Activated CD4-positive, CD25-positive, alpha-beta regulatory T cell treated with anti-CD3 and anti-CD28 coated beads, Interleukin-2, amount 50 U/mL, for 72 hours (primary cell): Measurements from ENCODE around the gene USP47.
"Not testable (repeated sequence)": the region's sequence is repeated elsewhere in the genome, so short reads cannot be mapped to it uniquely, and the experiment has no call there.

Experiments
- DNase-seq: peaks from one replicate; pipeline ENCODE4 v3.0.0; 2021

USP47 gene

DNA sequence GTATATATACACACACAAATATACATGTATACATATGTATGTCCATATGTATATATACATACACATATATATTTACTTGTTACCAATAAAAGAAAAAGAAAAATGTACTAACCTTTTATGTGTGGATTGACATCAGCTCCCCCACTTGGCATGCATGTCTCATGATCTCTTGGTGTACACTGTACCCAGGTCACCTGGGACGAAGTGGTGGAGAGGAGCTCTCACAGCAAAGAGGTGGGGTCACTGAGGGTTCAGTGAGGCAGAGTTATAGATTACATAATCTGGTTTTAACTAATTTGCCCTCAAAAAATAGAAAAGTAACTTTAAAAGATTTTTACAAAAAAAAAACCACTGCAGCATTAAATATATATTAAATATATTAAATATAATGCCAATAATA, 15.5 kb upstream of the USP47 start:
- DNase-seq: no peak

DNA sequence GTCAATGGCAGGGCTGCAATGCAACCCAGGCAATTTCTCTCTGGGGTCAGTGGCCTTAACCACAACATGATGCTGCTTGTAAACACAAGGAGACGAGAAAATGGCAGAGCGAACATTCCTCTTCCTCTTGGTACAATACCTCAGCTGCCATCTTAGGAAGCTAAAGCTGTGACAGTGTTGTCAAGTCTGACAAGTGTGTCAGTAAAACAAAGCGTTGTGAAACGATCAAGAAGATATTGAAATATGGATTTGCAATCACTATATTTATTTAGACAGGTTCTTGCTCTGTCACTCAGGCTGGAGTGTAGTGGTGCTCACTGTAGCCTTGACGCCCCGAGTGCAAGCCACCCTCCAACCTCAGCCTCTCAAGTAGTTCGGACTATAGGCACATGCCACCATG, 14.5 kb upstream of the USP47 start:
- no peak for DNase-seq

DNA sequence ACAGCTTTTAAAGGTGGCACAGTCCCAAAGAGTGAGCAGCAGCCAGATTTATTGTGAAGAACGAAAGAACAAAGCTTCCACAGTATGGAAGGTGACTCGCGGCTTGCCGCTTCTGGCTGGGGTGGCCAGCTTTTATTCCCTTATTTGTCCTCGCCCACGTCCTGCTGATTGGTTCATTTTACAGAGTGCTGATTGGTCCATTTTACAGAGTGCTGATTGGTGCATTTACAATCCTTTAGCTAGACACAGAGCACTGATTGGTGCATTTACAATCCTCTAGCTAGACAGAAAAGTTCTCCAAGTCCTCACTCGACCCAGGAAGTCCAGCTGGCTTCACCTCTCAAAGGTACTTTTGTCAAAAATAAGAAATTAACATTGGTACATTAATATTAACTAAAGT, 10.4 kb upstream of the USP47 start:
- DNase-seq: not testable (repeated sequence)

DNA sequence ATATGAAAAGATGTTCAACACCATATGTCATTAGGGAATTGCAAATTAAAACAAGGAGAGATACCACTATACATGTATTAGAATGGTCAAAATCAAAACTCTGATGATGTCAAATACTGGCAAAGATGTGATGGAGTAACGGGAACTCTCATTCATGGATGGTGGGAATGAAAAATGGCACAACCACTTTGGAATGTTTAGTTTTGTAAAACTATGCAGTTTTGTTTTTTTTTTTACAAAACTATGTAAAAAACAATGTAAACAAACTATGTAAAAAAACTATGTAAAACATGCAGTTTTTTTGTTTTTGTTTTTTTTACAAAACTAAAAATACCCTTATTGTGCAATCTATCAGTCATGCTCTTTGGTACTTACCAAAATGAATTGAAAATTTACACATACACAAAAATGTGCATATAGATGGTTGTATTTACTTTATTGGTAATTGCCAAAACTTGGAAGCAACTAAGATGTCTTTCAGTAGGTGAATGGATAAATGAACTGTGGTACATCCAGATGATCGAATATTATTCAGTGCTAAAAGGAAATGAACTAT, 5.0 kb upstream of the USP47 start:
- DNase-seq: no peak

DNA sequence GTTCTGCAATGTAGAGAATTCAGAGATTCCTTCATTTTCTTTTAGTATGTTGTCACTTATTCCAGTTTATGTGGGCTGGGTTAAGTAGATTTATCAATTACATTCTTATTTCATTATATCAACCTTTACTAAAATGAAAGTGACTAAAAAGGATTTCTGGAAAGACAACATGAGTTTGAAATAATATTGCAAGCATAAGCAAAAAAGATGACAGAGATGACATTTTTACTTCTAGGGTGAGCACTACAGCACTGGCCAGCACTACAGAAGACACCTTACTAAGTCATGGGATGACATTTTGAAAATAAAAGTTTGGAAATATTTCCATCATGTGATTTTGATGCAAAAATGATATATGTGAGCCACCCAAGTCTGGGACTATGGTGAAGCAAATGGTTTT, 2.1 kb upstream of the USP47 start:
- DNase-seq: no peak

DNA sequence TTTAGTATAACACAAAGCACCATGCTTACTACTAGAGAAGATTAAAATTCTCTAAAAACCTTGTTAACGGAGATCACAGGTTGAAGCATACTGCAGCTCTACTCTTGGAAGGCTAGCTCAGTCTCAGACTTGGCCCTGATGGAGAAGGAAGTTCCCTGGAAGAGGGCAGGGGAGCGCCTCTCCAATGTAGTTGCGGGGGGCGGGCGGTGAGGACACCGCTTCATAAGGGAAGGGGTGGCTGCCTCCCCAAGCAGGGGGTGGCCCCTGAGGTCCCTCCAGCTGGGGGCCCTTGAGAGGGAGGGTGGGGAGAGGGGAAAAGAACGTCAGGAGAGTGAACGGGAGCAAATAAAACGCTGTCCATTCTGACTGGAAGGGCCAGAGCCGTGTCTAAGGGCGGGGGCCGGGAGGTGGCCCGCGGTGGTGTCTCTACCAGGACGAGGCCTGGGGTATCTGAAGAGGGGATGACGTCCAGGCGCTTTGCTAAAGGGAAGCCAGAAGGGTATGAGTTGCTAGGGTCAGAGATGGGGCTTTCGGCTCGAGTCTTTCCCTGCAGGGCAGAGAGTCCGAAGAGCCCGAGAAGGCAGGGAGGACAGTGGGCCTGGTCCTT, 553 bp upstream of the USP47 start:
- DNase-seq: no peak

DNA sequence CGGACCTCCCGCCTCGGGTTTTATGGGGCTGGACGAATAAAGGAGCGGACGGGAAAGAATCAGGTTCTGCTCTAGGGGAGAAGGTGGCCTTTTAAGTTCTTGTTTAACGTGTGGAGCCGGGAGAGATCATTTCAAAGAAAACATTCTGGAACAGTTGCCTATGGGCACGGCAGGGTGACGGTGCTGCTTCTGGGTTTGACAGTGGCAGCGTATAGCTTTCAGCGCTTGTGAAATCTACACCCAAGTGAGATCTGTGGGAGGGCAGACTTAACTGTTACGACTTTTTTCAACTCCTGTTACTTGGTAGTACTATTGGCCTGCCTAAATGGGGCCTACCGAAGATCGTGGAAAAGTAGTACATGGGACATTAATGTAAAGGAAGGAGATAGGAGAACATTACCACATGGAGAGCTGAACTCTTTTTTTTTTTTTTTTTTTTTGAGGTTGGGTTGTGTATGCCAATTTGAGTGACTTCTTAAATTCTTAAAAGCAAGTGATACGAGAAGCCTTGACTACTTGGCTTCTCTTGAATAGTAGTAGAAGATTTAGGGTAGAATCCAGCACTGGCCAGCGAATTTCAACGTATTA, 743 bp downstream of the USP47 start:
- DNase-seq: no peak

DNA sequence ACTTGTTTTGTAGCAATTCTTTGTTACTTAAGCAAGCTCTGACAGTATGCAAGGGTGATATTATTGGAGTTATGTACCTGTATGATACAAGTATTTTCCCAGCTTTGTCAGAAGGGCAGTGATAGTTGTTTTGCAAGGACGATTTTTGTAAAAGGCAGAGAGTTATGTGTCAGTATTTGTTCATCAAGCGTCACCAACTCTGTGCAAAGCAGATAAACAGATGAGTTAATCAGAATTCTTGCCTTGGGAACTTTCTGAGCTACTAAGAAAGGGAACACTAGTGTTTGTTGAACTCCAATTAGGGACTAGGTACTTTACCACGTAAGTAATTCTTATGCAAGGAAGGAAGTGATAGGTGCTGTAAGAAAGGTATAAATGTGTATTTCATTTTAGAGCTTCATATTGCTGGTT, 1.4 kb downstream of the USP47 start:
- DNase-seq: no peak

DNA sequence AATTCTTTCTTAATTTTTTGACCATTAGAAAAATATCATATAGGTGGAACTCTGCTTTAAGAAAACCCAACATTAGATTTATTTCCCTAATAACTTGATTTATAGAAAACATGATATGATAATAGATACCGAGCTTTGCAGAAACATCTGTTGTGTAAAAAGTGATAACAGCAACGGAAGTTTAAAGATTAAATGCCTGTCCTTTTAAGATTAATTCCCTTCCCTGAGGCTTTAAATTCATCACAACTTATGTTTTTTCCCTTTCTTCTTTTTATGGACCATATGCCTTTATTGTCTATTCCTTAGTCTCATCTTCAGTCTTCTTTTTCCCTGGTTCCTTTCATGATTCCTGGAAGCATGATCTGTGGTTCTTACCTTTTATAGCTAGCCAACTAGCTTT, 1.9 kb downstream of the USP47 start:
- no peak for DNase-seq

DNA sequence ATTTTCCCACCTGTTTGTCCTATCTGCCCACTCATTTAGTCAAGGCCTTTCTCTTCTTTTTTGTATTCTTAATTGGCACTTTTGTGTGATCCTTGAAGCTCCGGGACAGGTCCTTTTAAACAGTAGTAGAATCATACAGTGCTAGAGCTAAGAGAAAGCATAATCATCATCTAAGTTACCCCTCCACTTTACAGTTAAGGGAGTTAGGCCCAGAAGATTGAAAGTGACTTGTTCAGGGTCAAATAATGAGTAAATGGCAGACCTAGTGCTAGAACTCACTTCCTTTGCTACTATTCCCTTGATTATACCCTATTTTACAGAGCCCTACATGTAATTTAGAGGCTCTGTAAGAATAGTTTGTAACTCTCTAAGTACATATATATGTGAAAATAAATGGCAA, 2.5 kb downstream of the USP47 start:
- DNase-seq: no peak

DNA sequence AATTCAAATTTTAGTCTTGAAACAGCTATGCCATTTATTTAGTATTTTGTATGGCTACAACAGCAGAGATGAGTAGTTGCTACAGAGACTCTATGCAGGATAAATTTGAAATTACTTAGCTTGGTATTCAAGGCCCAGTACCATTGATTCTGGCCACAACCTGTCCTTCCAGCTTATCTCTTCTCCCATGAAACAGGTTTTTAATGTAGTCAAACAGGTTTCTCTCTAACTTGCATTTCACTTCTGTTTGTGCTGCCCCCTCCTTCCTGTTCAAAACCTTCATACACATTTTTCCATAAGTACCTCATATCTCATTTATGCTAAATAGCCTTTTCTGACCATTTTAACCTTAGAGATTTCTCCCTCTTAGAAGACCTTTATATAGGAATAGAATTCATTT, 3.3 kb downstream of the USP47 start:
- DNase-seq: no peak

DNA sequence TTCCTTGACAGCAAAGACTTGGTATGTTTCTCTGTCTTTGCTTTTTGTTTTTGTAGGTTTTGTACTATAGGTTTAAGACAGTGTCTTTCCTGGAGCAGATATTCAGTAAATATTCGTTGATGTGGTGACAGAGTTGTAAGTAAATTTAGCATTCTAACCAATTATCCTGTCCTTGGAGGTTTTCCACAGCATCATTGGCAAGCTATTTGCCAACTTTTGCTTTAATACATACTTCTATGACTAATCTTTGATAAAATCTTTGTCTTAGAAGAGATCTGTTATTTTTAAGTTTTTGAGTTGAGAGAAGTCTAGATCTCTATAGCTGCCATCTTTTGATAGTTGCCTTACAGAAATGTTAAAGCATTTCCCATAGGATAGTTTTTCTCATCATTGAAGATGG, 3.8 kb downstream of the USP47 start:
- DNase-seq: no peak

DNA sequence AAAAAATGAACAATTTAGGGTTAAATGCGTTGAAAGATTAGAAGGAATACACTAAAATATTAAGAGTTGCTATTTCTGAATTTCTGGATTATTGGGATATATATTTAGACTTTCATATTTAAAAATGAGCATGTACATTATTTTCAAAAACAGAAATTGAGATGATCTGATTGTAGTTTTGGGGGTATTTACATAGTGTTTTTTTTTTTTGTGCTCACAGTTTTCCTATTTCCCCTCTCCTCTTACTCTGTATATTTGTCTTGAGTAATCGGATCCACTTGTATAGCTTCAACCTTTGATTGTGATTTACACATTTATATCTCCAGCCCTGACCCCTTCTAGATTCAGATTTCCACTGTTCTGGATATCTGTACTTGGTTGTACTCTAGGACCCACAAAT, 5.3 kb downstream of the USP47 start:
- DNase-seq: no peak

DNA sequence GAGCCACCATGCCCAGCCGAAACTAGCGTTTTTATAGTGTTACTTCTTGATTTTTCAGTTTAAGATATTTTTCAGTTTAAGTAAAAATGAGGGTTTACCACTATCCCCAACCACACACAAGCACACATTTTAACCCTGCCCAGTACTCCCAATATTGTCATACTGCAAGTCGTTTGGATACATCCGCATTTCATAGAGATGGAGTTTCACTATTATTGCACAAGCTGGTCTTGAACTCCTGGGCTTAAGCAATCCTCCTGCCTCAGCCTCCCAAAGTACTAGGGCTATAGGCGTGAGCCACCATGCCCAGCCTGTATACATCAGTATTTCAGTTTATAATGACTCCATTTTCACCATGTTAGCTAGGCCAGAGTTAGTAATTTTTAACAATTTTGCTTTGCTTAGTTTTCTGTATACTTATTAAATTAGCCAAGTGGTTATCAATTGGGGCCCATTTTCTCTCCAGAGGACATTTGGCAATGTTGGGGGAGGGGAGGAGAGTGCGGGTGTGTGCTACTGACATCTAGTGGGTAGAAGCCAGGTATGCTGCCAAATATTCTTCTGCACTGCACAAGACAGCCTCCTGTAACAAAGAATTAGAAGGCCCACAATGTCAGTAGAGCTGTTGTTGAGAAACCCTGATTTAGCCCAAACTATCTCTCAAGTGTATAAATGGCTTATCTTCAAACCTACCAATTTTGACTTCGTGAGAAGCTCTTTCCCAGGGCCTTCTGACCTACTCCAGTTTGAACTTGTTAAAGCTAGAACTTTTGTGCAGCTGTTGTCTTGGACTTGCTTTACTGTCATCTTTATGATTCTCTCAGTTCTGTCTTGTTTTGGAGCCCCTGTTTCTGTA, 7.3 kb downstream of the USP47 start:
- peak; percentile 54 for DNase-seq

DNA sequence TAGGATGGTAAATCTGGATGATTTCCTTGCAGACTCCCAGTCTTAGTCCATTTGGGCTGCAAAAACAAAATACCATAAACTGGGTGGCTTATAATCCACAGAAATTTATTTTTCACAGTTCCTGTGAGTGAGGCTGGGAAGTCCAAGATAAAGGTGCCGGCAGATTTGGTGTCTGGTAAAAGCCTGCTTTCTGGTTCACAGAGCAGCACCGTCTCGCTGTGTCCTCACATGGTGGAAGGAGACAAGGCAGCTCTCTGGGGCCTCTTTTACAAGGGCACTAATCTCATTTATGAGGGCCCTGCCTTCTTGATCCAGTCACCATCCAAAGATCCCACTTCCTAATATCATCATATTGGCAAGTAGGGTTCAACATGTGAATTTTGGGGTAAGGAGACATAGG, 8.9 kb downstream of the USP47 start:
- DNase-seq: no peak

DNA sequence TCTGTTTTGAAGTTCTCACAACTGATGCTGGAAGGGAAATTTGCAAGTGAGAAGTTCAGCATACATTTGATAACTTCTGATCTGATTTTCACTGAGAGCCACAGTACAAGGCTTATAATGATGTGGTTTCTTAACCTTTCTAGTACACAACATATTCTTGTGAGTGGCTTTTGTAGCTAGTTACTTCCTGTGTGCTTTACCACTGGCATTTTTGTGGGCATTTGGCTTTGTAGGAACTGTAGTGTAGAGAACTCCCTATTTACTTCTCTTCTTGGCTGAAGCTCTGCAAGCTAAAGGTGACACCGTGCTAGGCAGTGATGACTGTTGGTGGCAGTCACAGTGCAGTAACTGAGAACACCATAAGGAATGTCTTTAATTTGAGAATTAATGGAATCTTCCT, 14.9 kb downstream of the USP47 start:
- no peak for DNase-seq

DNA sequence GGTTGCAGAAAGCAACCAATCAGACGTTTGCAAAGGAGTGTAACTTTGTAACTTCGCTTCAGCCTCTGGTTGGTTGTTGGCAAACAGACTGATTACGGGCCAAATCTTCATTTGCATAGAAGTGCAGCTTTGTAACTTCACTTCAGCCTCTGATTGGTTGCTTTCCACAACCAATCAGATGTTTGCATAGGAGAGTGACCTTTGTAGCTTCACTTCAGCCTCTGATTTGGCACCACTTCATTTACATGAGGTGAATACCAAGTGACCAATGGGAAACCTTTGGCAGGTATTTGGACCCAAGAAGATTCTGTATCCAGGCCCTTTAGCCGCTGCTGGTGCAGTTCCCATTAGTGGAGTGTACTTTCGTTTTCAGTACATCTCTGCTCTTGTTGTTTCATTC, 16.0 kb downstream of the USP47 start:
- DNase-seq: no peak

DNA sequence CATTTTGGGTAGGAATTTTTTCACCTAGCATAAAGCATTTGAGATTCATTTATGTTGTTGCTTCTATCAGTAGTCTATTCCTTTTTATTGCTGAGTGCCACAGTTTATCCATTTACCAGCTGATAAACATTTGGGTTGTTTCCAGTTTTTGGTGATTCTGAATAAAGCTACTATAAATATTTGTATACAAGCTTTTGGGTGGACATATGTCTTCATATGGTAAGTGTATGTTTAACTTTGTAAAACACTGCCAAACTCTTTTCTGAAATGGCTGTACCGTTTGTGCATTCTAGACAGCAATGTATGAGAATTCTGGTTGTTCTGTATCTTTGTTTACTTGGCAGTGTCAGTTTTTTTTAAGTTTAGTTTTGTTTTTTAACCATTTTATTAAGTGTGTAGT, 16.9 kb downstream of the USP47 start:
- no peak for DNase-seq

DNA sequence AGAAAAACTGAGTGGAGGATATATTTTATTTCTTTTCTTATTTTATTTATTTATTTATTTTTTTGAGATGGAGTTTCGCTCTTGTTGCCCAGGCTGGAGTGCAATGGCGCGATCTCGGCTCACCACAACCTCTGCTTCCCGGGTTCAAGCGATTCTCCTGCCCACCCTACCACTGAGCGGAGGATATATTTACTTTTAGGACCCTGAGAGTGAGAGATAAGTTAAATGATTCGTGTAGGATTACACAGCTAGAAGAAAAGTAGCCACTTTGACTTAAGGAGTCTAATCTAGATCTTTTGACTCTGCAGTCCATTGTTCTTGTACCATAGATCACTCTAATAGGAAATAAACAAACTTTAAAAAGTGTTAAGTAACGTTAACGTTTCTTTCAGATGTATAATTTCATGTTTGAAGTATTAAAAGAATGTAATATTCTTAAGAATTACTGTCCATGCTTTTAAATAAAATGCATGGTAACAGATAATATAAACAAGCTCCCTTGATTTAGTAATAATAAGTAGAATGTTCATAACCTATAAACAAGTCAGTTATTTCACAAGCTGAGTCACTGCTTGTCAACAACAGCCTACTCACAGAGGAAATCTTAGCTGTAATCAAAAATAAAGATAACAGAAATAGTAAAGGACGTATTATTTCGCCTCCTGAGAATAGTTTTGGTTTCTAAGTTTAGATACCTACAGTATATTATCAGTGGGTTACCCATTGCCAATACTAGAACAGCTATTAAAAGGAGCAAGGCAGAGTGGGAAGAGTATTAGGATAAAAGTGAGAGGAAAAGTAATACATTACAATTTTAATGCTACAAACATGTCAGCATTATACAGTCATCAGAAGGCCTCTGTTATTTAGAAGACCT, 18.6 kb downstream of the USP47 start:
- no peak for DNase-seq

DNA sequence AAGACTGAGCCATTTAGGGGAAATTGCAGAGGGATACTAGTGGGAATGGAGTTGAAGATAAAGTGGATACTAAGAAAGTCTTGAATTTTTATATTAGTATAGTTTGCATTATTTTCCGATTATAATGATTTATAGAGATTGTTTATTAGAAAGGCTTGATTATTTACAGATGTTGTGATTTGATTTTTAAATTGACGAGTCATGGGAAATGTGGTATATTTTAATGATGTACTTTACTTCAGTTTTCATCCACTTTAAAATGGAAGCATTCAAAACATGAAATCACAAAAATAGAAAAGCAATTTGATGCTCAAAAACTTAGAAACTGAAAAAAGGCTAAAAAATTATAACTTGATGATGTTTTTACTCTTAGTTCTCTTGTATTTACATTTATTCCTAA, 21.2 kb downstream of the USP47 start:
- DNase-seq: no peak

DNA sequence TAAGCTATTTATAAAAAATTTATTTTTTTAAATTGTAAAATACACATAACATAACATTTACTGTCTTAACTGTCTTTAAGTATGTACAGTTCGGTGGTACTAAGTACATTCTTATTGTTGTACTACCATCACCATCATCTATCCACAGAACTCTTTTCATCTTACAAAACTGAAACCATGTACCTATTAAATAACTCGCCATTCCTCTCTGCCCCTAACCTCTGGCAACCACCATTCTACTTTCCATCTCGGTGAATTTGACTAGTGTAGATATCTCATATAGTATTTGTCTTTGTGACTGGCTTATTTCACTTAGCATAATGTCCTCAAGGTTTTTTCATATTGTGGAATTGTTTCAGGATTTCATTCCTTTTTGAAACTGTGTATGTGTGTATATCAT, 22.6 kb downstream of the USP47 start:
- no peak for DNase-seq

DNA sequence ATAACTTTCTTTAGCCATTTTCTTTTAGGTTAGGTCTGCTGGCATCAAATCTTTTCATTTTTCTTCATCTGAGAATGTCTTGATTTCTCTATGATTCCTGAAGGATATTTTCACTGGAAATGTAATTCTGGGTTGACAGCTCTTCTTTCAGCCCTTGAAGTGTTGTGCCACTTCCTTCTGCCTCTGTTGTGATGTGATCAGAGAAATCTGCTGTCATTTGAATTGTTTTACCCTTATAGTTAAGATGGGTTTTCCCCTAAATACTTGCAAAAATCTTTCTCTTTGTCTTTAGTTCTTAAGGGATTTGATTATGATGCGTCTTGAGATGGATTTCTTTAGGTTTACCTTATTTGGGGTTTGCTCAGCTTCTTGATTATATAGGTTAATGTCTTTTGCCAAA, 23.0 kb downstream of the USP47 start:
- no peak for DNase-seq

DNA sequence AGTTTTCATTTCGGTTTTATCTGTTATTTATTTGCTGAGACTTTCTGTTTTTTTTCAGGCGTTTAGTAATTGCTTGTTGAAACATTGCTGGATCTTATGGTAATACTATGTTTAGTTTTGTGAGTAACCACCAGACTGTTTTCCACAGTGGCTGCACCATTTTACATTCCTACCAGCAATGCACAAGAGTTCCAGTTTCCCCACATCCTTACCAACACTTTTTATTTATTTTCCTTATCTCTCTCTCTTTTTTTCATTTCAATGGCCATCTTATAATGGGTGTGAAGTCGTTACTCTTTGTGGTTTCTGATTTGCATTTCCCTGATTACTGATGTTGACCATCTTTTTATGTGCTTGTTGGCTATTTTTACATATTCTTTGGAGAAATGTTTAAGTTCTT, 23.7 kb downstream of the USP47 start:
- no peak for DNase-seq
